Naive thymus-derived CD4-positive, alpha-beta T cell (primary cell): Measurements from ENCODE around the gene ERMAP. TPM values are rescaled to one million over a fixed set of nuclear protein-coding genes. Genes with fewer than 3 reads are reported as not detected.

ENCODE experiments used
- ATAC-seq: fragments of 150-1000 bp; cut with Tn5 transposase; 2 replicates; pipeline ENCODE4 v1.10.0; 2021; ENCODE audit warnings: mild to moderate bottlenecking, moderate library complexity
- CTCF ChIA-PET: fragments of 350-600 bp; sonication (Branson Sonifier 250); formaldehyde crosslinking; loops from one replicate; lab custom pipeline; 2021; ENCODE audit warnings: antibody characterized with exemption; lab: Charles Lee
- POLR2A ChIA-PET: fragments of 350-600 bp; sonication (Branson Sonifier 250); formaldehyde crosslinking; loops from one replicate; lab custom pipeline; 2021; ENCODE audit warnings: antibody characterized with exemption, inconsistent platforms; lab: Charles Lee
- DNase-seq, 9 donors: peaks; one replicate each; pipeline versions ENCODE4 v3.0.0 to v3.0.0-alpha.2; 2020 to 2022; ENCODE audit warnings: mixed read lengths in 1 of 9
- H3K27ac ChIP-seq: one replicate; pipeline ENCODE4 v1.7.0; 2013; ENCODE audit warnings: mild to moderate bottlenecking, low read depth, low read length, moderate library complexity
- H3K27me3 ChIP-seq, 2 donors: one replicate each; pipeline ENCODE4 v1.7.0; 2013; ENCODE audit warnings: low read length in 2 of 2, mild to moderate bottlenecking in 2 of 2, moderate library complexity in 2 of 2; ENCODE audit not compliant: control insufficient read depth in 2 of 2, insufficient read depth in 2 of 2
- H3K36me3 ChIP-seq, 3 experiments: 1 replicate in 2 of 3; 2 replicates in 1 of 3; pipeline ENCODE4 v1.7.0; 2013; ENCODE audit warnings: low read length in 3 of 3, mild to moderate bottlenecking in 3 of 3, moderate library complexity in 1 of 3; ENCODE audit not compliant: insufficient read depth in 3 of 3, control insufficient read depth in 2 of 3
- H3K4me1 ChIP-seq, 2 donors: one replicate each; pipeline ENCODE4 v1.7.0; 2013; ENCODE audit warnings: low read length in 2 of 2, mild to moderate bottlenecking in 2 of 2, moderate library complexity in 1 of 2; ENCODE audit not compliant: control insufficient read depth in 2 of 2, insufficient read depth in 2 of 2
- H3K4me3 ChIP-seq: 2 replicates; pipeline ENCODE4 v1.7.0; 2013; ENCODE audit warnings: mild to moderate bottlenecking, low read length
- H3K9me3 ChIP-seq, 3 experiments: 1 replicate in 2 of 3; 2 replicates in 1 of 3; pipeline ENCODE4 v1.7.0; 2013; ENCODE audit warnings: low read length in 3 of 3; ENCODE audit not compliant: control insufficient read depth in 2 of 3
- H3K27ac Mint-ChIP-seq, 9 donors: one replicate each; pipeline ENCODE4 v1.8.0; 2020 to 2022; ENCODE audit warnings: mixed read lengths in 9 of 9, mild to moderate bottlenecking in 8 of 9, moderate library complexity in 5 of 9, inconsistent platforms in 2 of 9
- H3K27me3 Mint-ChIP-seq, 5 donors: one replicate each; pipeline ENCODE4 v1.8.0; 2021 to 2022; ENCODE audit warnings: mixed read lengths in 5 of 5, mild to moderate bottlenecking in 1 of 5
- H3K36me3 Mint-ChIP-seq, 5 donors: one replicate each; pipeline ENCODE4 v1.8.0; 2020 to 2022; ENCODE audit warnings: mixed read lengths in 5 of 5, mild to moderate bottlenecking in 3 of 5, inconsistent platforms in 1 of 5
- H3K4me1 Mint-ChIP-seq, 7 donors: one replicate each; pipeline ENCODE4 v1.8.0; 2020 to 2022; ENCODE audit warnings: mixed read lengths in 7 of 7, mild to moderate bottlenecking in 3 of 7, inconsistent platforms in 1 of 7
- H3K4me3 Mint-ChIP-seq, 10 donors: one replicate each; pipeline ENCODE4 v1.8.0; 2020 to 2022; ENCODE audit warnings: mild to moderate bottlenecking in 10 of 10, mixed read lengths in 10 of 10, moderate library complexity in 6 of 10, inconsistent platforms in 2 of 10
- H3K9me3 Mint-ChIP-seq, 11 donors: one replicate each; pipeline ENCODE4 v1.8.0; 2020 to 2022; ENCODE audit warnings: mixed read lengths in 11 of 11, mild to moderate bottlenecking in 4 of 11, inconsistent platforms in 1 of 11, moderate library complexity in 1 of 11
- intact Hi-C, 2 donors: fragments of 100-400 bp; cut with micrococcal nuclease; formaldehyde crosslinking; loops; one replicate each; pipeline ENCODE4 v1.15.1; 2023
- polyA plus RNA-seq, 2 donors: library from polyadenylated mRNA; unstranded; fragments of 300-500 nt; fragmentation: Illumina TruSeq; gene quantifications; one replicate each; pipeline ENCODE4 v1.2.3, GENCODE V29; 2021
- total RNA-seq, 6 experiments: library from RNA in 5 of 6; stranded (reverse) in 5 of 6; gene quantifications; 1 replicate in 5 of 6; 2 replicates in 1 of 6; pipeline ENCODE4 v1.2.3 and lab custom pipeline; 2021 to 2026

The ERMAP gene
- total and polyA plus RNA-seq, 7 experiments from 2014 or later: 1.9 to 10.3 (median 6.2) TPM

DNA sequence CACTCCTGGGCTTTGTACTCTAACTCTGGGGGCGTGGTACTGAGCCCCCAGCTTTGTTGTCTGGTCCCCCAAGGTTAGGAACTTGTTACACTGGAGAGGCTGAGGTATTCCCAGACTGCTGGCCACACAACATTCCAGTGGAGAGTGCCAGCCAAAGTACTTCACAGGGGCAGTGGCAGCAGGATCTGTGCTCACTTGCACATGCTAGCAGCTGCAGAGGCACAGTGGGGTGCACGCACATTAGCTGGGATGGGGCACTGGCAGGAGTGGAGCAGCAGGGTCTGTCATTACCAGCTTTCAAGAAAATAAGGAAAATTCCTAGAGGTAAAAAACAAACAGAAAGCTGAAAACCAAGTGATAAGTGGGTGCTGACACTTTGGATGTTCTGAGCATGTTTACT, 60.5 kb downstream of the ERMAP start:
- H3K27me3 Mint-ChIP-seq: peaks cover 0 to 31% (median 3%) of the 10 kb centered on the region in 5 donors
- Histone ChIP-seq H3K9me3 (no peaks in the 10 kb centered on the region), H3K4me1 (no peaks in the 10 kb centered on the region), H3K27ac (no peak overlapping the region), H3K27me3 (no peaks in the 10 kb centered on the region), H3K36me3 (no peaks in the 10 kb centered on the region), H3K4me3 (no peak overlapping the region)
- no peak overlapping the region for H3K4me3 Mint-ChIP-seq
- H3K9me3 Mint-ChIP-seq: peaks cover 0 to 9% (median 5%) of the 10 kb centered on the region in 11 donors
- no peak for ATAC-seq
- intact Hi-C loops: no loop called here
- ChIA-PET CTCF (no interaction called here), POLR2A (no interaction called here)
- DNase-seq: no peak
- no peak overlapping the region for H3K27ac Mint-ChIP-seq
- H3K4me1 Mint-ChIP-seq: peaks cover 0 to 2% (median 0%) of the 10 kb centered on the region in 7 donors
- peaks cover 0 to 3% (median 0%) of the 10 kb centered on the region in 5 donors for H3K36me3 Mint-ChIP-seq

DNA sequence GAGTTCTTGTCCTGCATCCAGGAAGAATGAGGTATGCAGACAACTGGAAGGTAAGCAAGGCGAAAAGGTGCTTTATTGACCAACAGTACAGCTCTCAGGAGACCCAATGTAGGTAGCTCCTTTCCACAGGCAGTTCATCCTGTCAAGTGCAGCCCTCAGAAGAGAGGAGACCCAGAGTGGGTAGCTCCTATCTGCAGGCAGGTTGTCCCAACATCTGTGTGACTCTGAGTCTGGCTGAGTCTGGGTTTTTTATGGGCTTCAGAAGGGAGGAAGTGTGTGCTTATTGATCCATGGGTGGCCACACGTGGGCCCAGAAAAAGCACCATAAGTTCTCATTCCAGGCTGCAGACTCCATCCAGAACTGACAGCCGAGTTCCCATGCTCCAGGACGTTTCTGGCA, 63.5 kb downstream of the ERMAP start:
- H3K27me3 ChIP-seq: no peaks in the 10 kb centered on the region
- H3K36me3 ChIP-seq: no peaks in the 10 kb centered on the region
- intact Hi-C loops: no loop called here
- H3K9me3 ChIP-seq: no peaks in the 10 kb centered on the region
- no peak overlapping the region for H3K27ac ChIP-seq
- no peak overlapping the region for H3K27ac Mint-ChIP-seq
- no peak for DNase-seq
- ChIA-PET CTCF (no interaction called here), POLR2A (no interaction called here)
- no peaks in the 10 kb centered on the region for H3K36me3 Mint-ChIP-seq
- no peaks in the 10 kb centered on the region for H3K4me1 ChIP-seq
- ATAC-seq: no peak
- H3K27me3 Mint-ChIP-seq: peaks cover 0 to 19% (median 5%) of the 10 kb centered on the region in 5 donors
- peaks cover 0 to 7% (median 0%) of the 10 kb centered on the region in 11 donors for H3K9me3 Mint-ChIP-seq
- no peak overlapping the region for H3K4me3 Mint-ChIP-seq
- H3K4me1 Mint-ChIP-seq: no peaks in the 10 kb centered on the region
- H3K4me3 ChIP-seq: no peak overlapping the region

DNA sequence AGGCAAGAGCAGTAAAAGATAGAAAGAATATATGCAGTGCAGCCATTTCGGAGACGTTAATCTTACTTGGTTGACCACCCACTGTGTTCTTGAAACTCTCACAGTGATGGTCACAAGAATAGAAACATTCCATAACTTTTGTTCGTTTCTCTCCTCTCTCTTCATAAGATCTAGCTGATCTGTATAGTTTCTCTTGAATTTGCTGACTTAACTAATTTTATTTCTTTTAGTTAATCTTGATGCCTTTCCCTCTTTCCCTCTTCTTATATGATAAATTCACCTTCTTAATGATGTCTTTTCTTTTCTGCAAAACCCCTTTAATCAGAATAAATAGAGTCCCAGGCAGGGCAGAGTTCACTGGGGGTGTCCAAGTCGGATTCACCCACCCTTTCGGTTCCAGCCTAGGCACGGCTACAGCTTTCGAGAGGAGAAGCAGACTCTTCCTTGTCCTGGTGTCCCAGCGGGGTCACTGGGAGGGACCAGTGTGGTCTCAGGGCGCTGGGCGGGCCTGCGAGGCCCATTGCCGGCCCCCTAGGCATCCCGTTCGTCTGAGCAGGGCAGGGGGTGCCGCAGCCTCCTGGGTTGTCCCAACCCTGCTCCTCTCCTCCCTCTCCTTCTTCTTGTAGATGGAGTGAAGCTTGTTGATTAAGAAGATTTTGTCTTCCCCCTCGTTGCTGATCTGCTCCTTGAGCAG, 69.3 kb downstream of the ERMAP start:
- no peaks in the 10 kb centered on the region for H3K9me3 Mint-ChIP-seq
- no peaks in the 10 kb centered on the region for H3K9me3 ChIP-seq
- no peak overlapping the region for H3K27ac Mint-ChIP-seq
- CTCF ChIA-PET: no interaction called here
- no peak overlapping the region for H3K4me3 ChIP-seq
- H3K4me1 ChIP-seq: no peaks in the 10 kb centered on the region
- no peaks in the 10 kb centered on the region for H3K36me3 Mint-ChIP-seq
- intact Hi-C loops: no loop called here
- POLR2A ChIA-PET: no interaction called here
- no peaks in the 10 kb centered on the region for H3K27me3 ChIP-seq
- H3K4me1 Mint-ChIP-seq: no peaks in the 10 kb centered on the region
- H3K4me3 Mint-ChIP-seq: no peak overlapping the region
- H3K36me3 ChIP-seq: no peaks in the 10 kb centered on the region
- peaks cover 4 to 5% (median 4%) of the 10 kb centered on the region in 5 donors for H3K27me3 Mint-ChIP-seq
- H3K27ac ChIP-seq: no peak overlapping the region
- ATAC-seq (no peak), DNase-seq (no peak)

DNA sequence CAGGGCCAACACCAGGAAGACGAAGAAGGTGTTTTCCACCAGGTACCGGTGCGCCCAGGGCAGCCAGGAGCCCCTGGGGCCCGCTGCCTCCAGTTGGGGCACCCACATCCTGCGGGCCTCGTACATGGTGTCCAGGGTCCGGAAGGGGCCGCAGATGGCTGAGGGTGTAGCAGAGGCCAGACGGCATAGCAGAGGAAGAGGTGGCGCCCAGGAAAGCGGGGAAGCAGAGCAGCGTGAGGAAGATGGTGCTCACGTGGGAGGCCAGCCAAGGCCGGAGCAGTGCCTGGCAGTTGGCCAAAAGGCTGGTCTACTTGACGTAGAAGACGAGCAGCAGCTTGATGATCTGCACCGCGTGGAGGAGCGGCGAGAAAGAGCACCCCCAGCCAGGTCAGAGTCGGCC, 69.9 kb downstream of the ERMAP start:
- H3K36me3 ChIP-seq: no peaks in the 10 kb centered on the region
- intact Hi-C loops: no loop called here
- H3K9me3 ChIP-seq: no peaks in the 10 kb centered on the region
- Mint-ChIP-seq H3K4me1 (no peaks in the 10 kb centered on the region), H3K36me3 (no peaks in the 10 kb centered on the region), H3K27me3 (peaks cover 4 to 5% (median 4%) of the 10 kb centered on the region in 5 donors), H3K4me3 (no peak overlapping the region), H3K27ac (no peak overlapping the region), H3K9me3 (no peaks in the 10 kb centered on the region)
- ATAC-seq (no peak), DNase-seq (no peak)
- ChIA-PET CTCF (no interaction called here), POLR2A (no interaction called here)
- no peak overlapping the region for H3K27ac ChIP-seq
- no peaks in the 10 kb centered on the region for H3K27me3 ChIP-seq
- no peaks in the 10 kb centered on the region for H3K4me1 ChIP-seq
- no peak overlapping the region for H3K4me3 ChIP-seq

DNA sequence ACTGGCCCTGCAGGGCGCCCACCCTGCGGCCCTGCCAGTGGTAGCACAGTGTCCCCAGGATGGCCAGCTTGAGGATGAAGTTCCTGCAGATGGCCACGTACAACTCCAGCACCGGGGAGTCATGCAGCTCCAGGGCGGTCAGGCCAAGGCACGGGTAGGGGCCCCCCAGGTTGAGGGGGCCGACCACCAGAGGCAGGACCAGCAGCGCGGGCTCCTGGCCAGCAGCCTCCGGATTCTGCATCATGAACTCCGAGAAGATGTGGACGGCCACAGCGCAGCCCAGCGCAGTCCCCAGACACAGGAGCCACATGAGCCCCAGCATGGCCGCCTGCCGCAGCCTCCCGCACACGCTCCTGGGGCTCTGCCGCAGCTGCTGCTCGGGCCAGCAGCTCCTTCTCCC, 70.4 kb downstream of the ERMAP start:
- no peaks in the 10 kb centered on the region for H3K9me3 ChIP-seq
- H3K4me3 Mint-ChIP-seq: no peak overlapping the region
- no peak overlapping the region for H3K27ac ChIP-seq
- no peak overlapping the region for H3K4me3 ChIP-seq
- no peaks in the 10 kb centered on the region for H3K4me1 ChIP-seq
- POLR2A ChIA-PET: no interaction called here
- H3K27me3 Mint-ChIP-seq: peaks cover 4 to 7% (median 5%) of the 10 kb centered on the region in 5 donors
- H3K27ac Mint-ChIP-seq: no peak overlapping the region
- no peaks in the 10 kb centered on the region for H3K27me3 ChIP-seq
- ATAC-seq (no peak), DNase-seq (no peak)
- intact Hi-C loops: no loop called here
- no peaks in the 10 kb centered on the region for H3K36me3 Mint-ChIP-seq
- CTCF ChIA-PET: interaction anchor here (0.6 kb wide), 1 partner anchor 25 kb away, joined by 3 read pairs; no protein-coding TSS in a partner anchor
- H3K36me3 ChIP-seq: no peaks in the 10 kb centered on the region
- no peaks in the 10 kb centered on the region for H3K4me1 Mint-ChIP-seq
- H3K9me3 Mint-ChIP-seq: no peaks in the 10 kb centered on the region

DNA sequence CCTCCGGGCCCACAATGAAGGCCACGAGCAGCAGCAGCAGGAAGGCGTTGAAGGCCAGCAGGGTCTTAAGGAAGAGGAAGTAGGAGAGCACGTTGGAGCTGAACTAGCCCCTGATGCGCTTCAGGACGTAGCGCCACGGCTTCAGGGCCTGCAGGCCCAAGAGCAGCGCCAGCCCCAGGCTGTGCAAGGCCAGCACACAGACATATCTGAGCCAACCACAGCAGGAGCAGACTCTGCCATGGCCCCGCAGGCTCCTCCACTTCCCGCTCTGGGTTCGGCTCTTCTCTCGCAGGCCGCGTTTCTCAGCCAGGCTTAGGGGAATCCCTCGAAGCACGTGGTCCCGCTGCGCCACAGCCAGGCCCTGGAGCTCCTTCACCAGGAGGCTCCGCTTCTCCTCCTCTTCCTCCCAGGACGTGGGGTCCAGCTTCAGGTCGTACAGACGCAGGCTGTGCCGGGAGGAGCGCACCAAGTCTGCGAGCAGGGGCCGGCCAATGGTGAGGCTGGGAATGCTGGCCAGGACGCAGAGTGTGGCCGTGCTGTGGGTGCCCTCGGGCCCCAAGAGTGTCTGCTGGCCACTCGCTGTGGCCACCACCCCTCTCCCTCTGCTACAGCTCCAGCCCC, 71.2 kb downstream of the ERMAP start:
- Histone ChIP-seq H3K4me1 (no peaks in the 10 kb centered on the region), H3K36me3 (no peaks in the 10 kb centered on the region), H3K27ac (no peak overlapping the region), H3K4me3 (no peak overlapping the region), H3K9me3 (no peaks in the 10 kb centered on the region), H3K27me3 (no peaks in the 10 kb centered on the region)
- Mint-ChIP-seq H3K9me3 (no peaks in the 10 kb centered on the region), H3K4me1 (no peaks in the 10 kb centered on the region), H3K4me3 (no peak overlapping the region), H3K27me3 (peaks cover 4 to 8% (median 5%) of the 10 kb centered on the region in 5 donors), H3K27ac (no peak overlapping the region), H3K36me3 (no peaks in the 10 kb centered on the region)
- POLR2A ChIA-PET: no interaction called here
- CTCF ChIA-PET: no interaction called here
- ATAC-seq (no peak), DNase-seq (no peak)
- intact Hi-C loops: no loop called here

DNA sequence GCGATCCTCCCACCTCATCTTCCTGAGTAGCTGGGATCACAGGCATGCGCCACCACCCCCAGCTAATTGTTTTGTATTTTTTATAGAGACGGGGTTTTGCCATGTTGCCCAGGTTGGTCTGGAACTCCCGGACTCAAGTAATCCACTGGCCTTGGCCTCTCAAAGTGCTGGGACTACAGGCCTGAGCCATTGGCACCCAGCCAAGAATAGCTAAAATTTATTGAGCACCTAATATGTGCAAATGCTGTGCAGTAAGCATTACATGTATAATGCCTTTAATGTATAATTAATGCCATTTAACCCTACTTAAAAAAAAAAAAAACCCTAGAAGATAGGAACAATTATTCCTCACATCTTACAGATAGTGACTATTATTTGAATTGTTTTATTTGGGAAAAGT, 72.3 kb downstream of the ERMAP start:
- Histone ChIP-seq H3K9me3 (no peaks in the 10 kb centered on the region), H3K4me1 (no peaks in the 10 kb centered on the region), H3K27me3 (no peaks in the 10 kb centered on the region), H3K36me3 (no peaks in the 10 kb centered on the region), H3K4me3 (no peak overlapping the region), H3K27ac (no peak overlapping the region)
- intact Hi-C loops: no loop called here
- Mint-ChIP-seq H3K27me3 (peaks cover 4 to 7% (median 4%) of the 10 kb centered on the region in 5 donors), H3K9me3 (no peaks in the 10 kb centered on the region), H3K4me3 (no peak overlapping the region), H3K36me3 (no peaks in the 10 kb centered on the region), H3K27ac (no peak overlapping the region), H3K4me1 (no peaks in the 10 kb centered on the region)
- ATAC-seq: no peak
- POLR2A ChIA-PET: no interaction called here
- CTCF ChIA-PET: interaction anchor here (0.7 kb wide), 1 partner anchor 574 kb away, joined by 3 read pairs; no protein-coding TSS in a partner anchor
- DNase-seq: no peak
